ENCODE results near the gene IL15.
"Not testable (repeated sequence)": the region's sequence is repeated elsewhere in the genome, so short reads cannot be mapped to it uniquely, and the experiment has no call there.

Gene IL15

GRCh38 chr4:141702472-141703182 is 66.2 kb downstream of the IL15 start:
- no peak for DNase-seq (ENCODE audit: low read depth in 2 of 3, low spot score in 2 of 3)

- DNase-seq (ENCODE audit: low read depth in 2 of 3, low spot score in 2 of 3): no peak
These were observed 67.1 kb downstream of the IL15 start for GRCh38 chr4:141703497-141703896.

GRCh38 chr4:141705048-141705746 is 68.8 kb downstream of the IL15 start:
- no peak for DNase-seq (ENCODE audit: low read depth in 2 of 3, low spot score in 2 of 3)

DNA sequence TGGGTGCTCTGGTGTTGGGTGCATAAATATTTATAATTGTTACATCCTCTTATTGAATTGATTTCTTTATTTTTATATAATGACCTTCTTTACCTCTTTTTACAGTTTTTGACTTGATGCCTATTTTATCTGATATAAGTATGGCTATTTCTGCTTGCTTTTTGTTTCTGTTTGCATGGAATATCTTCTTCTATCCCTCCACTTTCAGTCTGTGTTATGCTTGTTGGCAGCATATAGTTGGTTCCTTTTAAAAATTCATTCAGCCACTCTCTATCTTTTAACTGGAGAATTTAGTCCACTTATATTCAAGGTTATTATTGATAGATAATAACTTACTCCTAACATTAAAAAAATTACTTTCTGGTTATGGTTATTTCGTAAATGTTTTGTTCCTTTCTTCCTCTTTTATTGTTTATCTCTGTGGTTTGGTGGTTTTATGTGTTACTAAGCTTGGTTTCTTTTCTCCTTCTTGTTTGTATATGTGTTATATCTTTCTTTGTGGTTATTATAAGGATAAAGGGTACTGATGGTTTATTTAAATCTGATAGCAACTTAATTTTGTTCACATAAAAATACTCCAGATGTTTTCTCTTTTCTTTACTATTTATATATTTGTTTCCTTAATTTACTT is 69.5 kb downstream of the IL15 start:
- DNase-seq (ENCODE audit: low read depth in 2 of 3, low spot score in 2 of 3): no peak

GRCh38 chr4:141706445-141706844 is 70.1 kb downstream of the IL15 start:
- DNase-seq (ENCODE audit: low read depth in 2 of 3, low spot score in 2 of 3): no peak

DNA sequence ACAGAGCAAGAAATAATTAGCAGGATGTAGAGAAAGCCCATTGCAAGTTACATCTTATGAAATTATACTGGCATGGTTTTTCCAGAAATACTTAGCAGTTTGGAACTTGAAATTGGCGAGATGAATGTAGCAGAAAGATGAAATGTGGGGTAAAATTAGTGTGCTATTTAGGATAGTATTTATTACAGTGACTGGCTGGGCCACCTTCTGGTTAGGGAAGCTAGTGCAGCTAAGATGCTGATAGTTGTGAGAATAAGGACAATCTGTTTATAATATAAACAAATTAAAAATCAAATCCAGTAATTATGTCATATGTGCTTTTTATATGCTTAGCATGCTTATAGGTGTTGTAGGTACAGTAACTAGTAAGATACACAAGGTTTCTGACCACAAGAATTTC is 74.8 kb downstream of the IL15 start:
- no peak for DNase-seq (ENCODE audit: low read depth in 2 of 3, low spot score in 2 of 3)

DNA sequence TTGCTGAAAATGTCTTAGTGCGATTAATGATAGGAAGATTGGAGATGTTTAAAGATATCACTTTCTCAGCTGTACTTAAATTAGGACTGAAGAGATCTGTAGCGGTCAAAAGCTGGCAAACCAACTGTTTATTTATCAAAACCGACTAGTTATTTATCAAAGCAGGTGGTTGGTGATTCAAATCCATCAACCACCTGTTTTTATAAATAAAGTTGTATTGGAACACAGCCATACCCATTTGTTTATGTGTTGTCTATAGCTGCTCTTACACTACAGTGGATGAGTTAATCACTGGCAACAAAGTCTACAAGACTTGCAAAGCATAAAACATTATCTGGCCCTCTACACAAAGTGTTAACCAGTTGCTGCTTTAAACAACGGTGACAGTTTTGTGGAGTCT is 76.8 kb downstream of the IL15 start:
- no peak for DNase-seq (ENCODE audit: low read depth in 2 of 3, low spot score in 2 of 3)

GRCh38 chr4:141713771-141714445 is 77.5 kb downstream of the IL15 start:
- no peak for DNase-seq (ENCODE audit: low read depth in 2 of 3, low spot score in 2 of 3)

GRCh38 chr4:141719585-141719984 is 83.2 kb downstream of the IL15 start:
- DNase-seq (ENCODE audit: low read depth in 2 of 3, low spot score in 2 of 3): no peak

GRCh38 chr4:141721174-141721573 is 84.8 kb downstream of the IL15 start:
- DNase-seq (ENCODE audit: low read depth in 2 of 3, low spot score in 2 of 3): no peak

- DNase-seq (ENCODE audit: low read depth in 2 of 3, low spot score in 2 of 3): no peak
These were observed 88.3 kb downstream of the IL15 start for GRCh38 chr4:141724646-141725045.

- DNase-seq (ENCODE audit: low read depth in 2 of 3, low spot score in 2 of 3): no peak
These were observed 91.0 kb downstream of the IL15 start for GRCh38 chr4:141727420-141727819.

- DNase-seq (ENCODE audit: low read depth in 2 of 3, low spot score in 2 of 3): no peak
These were observed 94.4 kb downstream of the IL15 start for GRCh38 chr4:141730805-141731204.

- no peak for DNase-seq (ENCODE audit: low read depth in 2 of 3, low spot score in 2 of 3)
These were observed 95.1 kb downstream of the IL15 start for GRCh38 chr4:141731481-141731880.

- DNase-seq (ENCODE audit: low read depth in 2 of 3, low spot score in 2 of 3): no peak
These were observed 103.3 kb downstream of the IL15 start for GRCh38 chr4:141739636-141740035.

- no peak for DNase-seq (ENCODE audit: low read depth in 2 of 3, low spot score in 2 of 3)
These were observed 109.6 kb downstream of the IL15 start for GRCh38 chr4:141746026-141746425.

GRCh38 chr4:141751806-141752205 is 115.4 kb downstream of the IL15 start:
- not testable (repeated sequence) for DNase-seq (ENCODE audit: low read depth in 2 of 3, low spot score in 2 of 3)

GRCh38 chr4:141757287-141757686 is 120.9 kb downstream of the IL15 start:
- DNase-seq (ENCODE audit: low read depth in 2 of 3, low spot score in 2 of 3): no peak

- no peak for DNase-seq (ENCODE audit: low read depth in 2 of 3, low spot score in 2 of 3)
These were observed 123.5 kb downstream of the IL15 start for GRCh38 chr4:141759796-141760425.

- DNase-seq (ENCODE audit: low read depth in 2 of 3, low spot score in 2 of 3): no peak
These were observed 125.5 kb downstream of the IL15 start for GRCh38 chr4:141761926-141762325.

- no peak for DNase-seq (ENCODE audit: low read depth in 2 of 3, low spot score in 2 of 3)
These were observed 127.0 kb downstream of the IL15 start for GRCh38 chr4:141763374-141763773.
